ENCODE results near the gene MIDN.
"Not testable (repeated sequence)": the region's sequence is repeated elsewhere in the genome, so short reads cannot be mapped to it uniquely, and the experiment has no call there.

The MIDN gene

GRCh38 chr19:1248139-1248785 lies at the start of gene MIDN:
TSS of gene MIDN (plus strand) at chr19:1248583. CDS start at chr19:1250297, 1,714 bp downstream.
- DNase-seq (ENCODE audit: insufficient read length, low spot score), result peak; percentile 61
- no peak for FAIRE-seq
- TF ChIP-seq CTCF (IDR thresholded peaks at IDR 0.05; ENCODE audit: insufficient read depth, missing control alignments), result no peak

GRCh38 chr19:1199531-1199930 lies 48.9 kb upstream of the MIDN start:
- FAIRE-seq (no peak), DNase-seq (ENCODE audit: insufficient read length, low spot score) (no peak)
- no peak for TF ChIP-seq CTCF (IDR thresholded peaks at IDR 0.05; ENCODE audit: insufficient read depth, missing control alignments)

GRCh38 chr19:1200614-1201013 lies 47.8 kb upstream of the MIDN start:
- not testable (repeated sequence) for FAIRE-seq; DNase-seq (ENCODE audit: insufficient read length, low spot score)

GRCh38 chr19:1205114-1206099 lies 43.0 kb upstream of the MIDN start, which contains the start of gene STK11:
TSS of gene STK11 (plus strand) at chr19:1205778. CDS start at chr19:1206914, 1,136 bp downstream.
- no peak for FAIRE-seq
- DNase-seq (ENCODE audit: insufficient read length, low spot score), result peak; percentile 99
- no peak for TF ChIP-seq CTCF (IDR thresholded peaks at IDR 0.05; ENCODE audit: insufficient read depth, missing control alignments)

GRCh38 chr19:1206150-1206863 lies 42.1 kb upstream of the MIDN start:
- FAIRE-seq, result no peak
- DNase-seq (ENCODE audit: insufficient read length, low spot score), result no peak

GRCh38 chr19:1206864-1207450 lies 41.4 kb upstream of the MIDN start:
- FAIRE-seq (no peak), DNase-seq (ENCODE audit: insufficient read length, low spot score) (no peak)
- no peak for TF ChIP-seq CTCF (IDR thresholded peaks at IDR 0.05; ENCODE audit: insufficient read depth, missing control alignments)

More at GRCh38 chr19:1206150-1206863, 42.1 kb upstream of the MIDN start:
- no peak for TF ChIP-seq CTCF (IDR thresholded peaks at IDR 0.05; ENCODE audit: insufficient read depth, missing control alignments)

- not testable (repeated sequence) for DNase-seq (ENCODE audit: insufficient read length, low spot score); FAIRE-seq
Measured at GRCh38 chr19:1208830-1209229, 39.6 kb upstream of the MIDN start.

Measured in D721Med (cell line).